Measurements from ENCODE around the gene AP2B1.
A peak's percentile ranks its signal among the peaks of the same experiment; 100 is the strongest.
"Not testable (repeated sequence)": the region's sequence is repeated elsewhere in the genome, so short reads cannot be mapped to it uniquely, and the experiment has no call there.

The AP2B1 gene

GRCh38 chr17:35587074-35587961 lies at the start of gene AP2B1:
Gene AP2B1 (plus strand): TSS chr17:35587322. CDS start chr17:35594031, 6,709 bp downstream.
- peak; percentile 81 for DNase-seq (ENCODE audit: low spot score)

- no peak for DNase-seq (ENCODE audit: low spot score)
These were observed 49.5 kb upstream of the AP2B1 start, which contains the start of gene SLFN12L for GRCh38 chr17:35537601-35538141. Gene SLFN12L (minus strand): TSS chr17:35537678. CDS start chr17:35522364, 15,314 bp downstream.

GRCh38 chr17:35539659-35540026 lies 47.5 kb upstream of the AP2B1 start:
- DNase-seq (ENCODE audit: low spot score): no peak

GRCh38 chr17:35540589-35541404 lies 46.3 kb upstream of the AP2B1 start:
- peak; percentile 19 for DNase-seq (ENCODE audit: low spot score)

GRCh38 chr17:35541434-35541833 lies 45.7 kb upstream of the AP2B1 start:
- no peak for DNase-seq (ENCODE audit: low spot score)

- DNase-seq (ENCODE audit: low spot score): no peak
These were observed 44.1 kb upstream of the AP2B1 start for GRCh38 chr17:35542990-35543389.

GRCh38 chr17:35543856-35544255 lies 43.3 kb upstream of the AP2B1 start:
- DNase-seq (ENCODE audit: low spot score): peak; percentile 8

GRCh38 chr17:35545150-35545549 lies 42.0 kb upstream of the AP2B1 start:
- no peak for DNase-seq (ENCODE audit: low spot score)

- DNase-seq (ENCODE audit: low spot score): no peak
These were observed 40.6 kb upstream of the AP2B1 start for GRCh38 chr17:35546487-35546886.

- no peak for DNase-seq (ENCODE audit: low spot score)
These were observed 38.8 kb upstream of the AP2B1 start for GRCh38 chr17:35548208-35548810.

- no peak for DNase-seq (ENCODE audit: low spot score)
These were observed 38.1 kb upstream of the AP2B1 start for GRCh38 chr17:35548978-35549377.

- no peak for DNase-seq (ENCODE audit: low spot score)
These were observed 33.8 kb upstream of the AP2B1 start for GRCh38 chr17:35553310-35553709.

GRCh38 chr17:35554668-35555067 lies 32.5 kb upstream of the AP2B1 start:
- no peak for DNase-seq (ENCODE audit: low spot score)

GRCh38 chr17:35555691-35556090 lies 31.4 kb upstream of the AP2B1 start:
- DNase-seq (ENCODE audit: low spot score): no peak

- no peak for DNase-seq (ENCODE audit: low spot score)
These were observed 29.8 kb upstream of the AP2B1 start for GRCh38 chr17:35557353-35557752.

- DNase-seq (ENCODE audit: low spot score): no peak
These were observed 27.5 kb upstream of the AP2B1 start for GRCh38 chr17:35559495-35560210.

- no peak for DNase-seq (ENCODE audit: low spot score)
These were observed 26.4 kb upstream of the AP2B1 start, which contains the start of gene SLFN14 for GRCh38 chr17:35560703-35561102. Gene SLFN14 (minus strand): TSS chr17:35560819. CDS start chr17:35558062, 2,757 bp downstream.

- DNase-seq (ENCODE audit: low spot score): not testable (repeated sequence)
These were observed 23.9 kb upstream of the AP2B1 start for GRCh38 chr17:35563181-35563580.

GRCh38 chr17:35566968-35567367 lies 20.2 kb upstream of the AP2B1 start:
- no peak for DNase-seq (ENCODE audit: low spot score)

- DNase-seq (ENCODE audit: low spot score): peak; percentile 56
These were observed 18.6 kb upstream of the AP2B1 start for GRCh38 chr17:35568561-35568960.

- DNase-seq (ENCODE audit: low spot score): no peak
These were observed 17.7 kb upstream of the AP2B1 start for GRCh38 chr17:35569405-35569804.

Measured in hepatic stellate cell (primary cell).